Activated T-cell treated with anti-CD3 and anti-CD28 coated beads, Interleukin-2, amount 50 U/mL, for 4 hours (primary cell): ENCODE results near the gene MYOG. TPM values are rescaled to one million over a fixed set of nuclear protein-coding genes. Genes with fewer than 3 reads are reported as not detected.

Experiments used
- ATAC-seq, 2 donors: fragments of 200-7000 bp; cut with Tn5 transposase; one replicate each; pipeline ENCODE4 v1.10.0; 2021
- DNase-seq: peaks from one replicate; pipeline ENCODE4 v3.0.0-alpha.2; 2020
- H3K27me3 Mint-ChIP-seq: one replicate; pipeline ENCODE4 v1.8.0; 2021; ENCODE audit warnings: low read depth, mixed read lengths
- H3K36me3 Mint-ChIP-seq: one replicate; pipeline ENCODE4 v1.8.0; 2022; ENCODE audit warnings: mixed read lengths; ENCODE audit not compliant: insufficient read depth
- H3K4me1 Mint-ChIP-seq: one replicate; pipeline ENCODE4 v1.8.0; 2021; ENCODE audit warnings: low read depth, mixed read lengths
- H3K4me3 Mint-ChIP-seq: one replicate; pipeline ENCODE4 v1.8.0; 2021; ENCODE audit warnings: mild to moderate bottlenecking, moderate library complexity, mixed read lengths
- H3K9me3 Mint-ChIP-seq: one replicate; pipeline ENCODE4 v1.8.0; 2021; ENCODE audit warnings: mixed read lengths
- total RNA-seq, 3 donors: library from RNA; stranded (reverse); gene quantifications; one replicate each; pipeline ENCODE4 v1.2.1, GENCODE V29; 2021

MYOG gene
- total RNA-seq, 3 donors from 2014 or later, result not detected

DNA sequence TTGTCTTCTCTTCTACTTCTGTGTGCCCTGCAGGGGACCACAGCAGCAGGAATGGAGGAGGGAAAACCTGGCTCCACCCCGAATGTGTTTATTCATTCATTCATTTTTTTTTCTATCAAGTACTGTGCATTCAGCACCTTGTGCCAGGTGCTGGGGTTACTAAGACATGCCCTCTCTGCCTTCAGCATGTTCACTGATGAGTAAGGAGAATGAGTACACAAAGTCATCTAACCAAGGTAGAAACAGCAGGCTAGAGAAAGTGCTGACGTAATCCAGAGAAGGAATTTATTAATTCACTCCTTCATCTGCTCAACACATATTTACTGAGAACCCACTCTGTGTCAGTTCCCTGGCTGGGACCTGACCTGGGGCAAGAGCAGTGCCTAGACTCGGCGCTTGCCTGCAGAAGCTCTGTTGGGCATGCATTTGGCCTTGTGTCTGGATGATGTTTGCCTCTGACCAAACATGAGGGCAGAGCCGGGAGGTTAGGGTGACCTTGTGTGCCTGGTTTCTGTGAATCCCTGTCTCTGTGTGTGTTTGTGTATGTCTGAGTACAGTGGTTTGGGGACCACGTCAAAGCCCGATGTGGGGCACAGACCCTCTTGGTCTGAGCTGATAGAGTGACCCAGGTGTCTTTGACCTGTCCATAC, 3.3 kb upstream of the MYOG start:
- no peaks in the 10 kb centered on the region for H3K9me3 Mint-ChIP-seq
- no peak overlapping the region for H3K4me3 Mint-ChIP-seq
- no peaks in the 10 kb centered on the region for H3K36me3 Mint-ChIP-seq
- peaks cover 26% of the 10 kb centered on the region for H3K27me3 Mint-ChIP-seq
- ATAC-seq (no peak), DNase-seq (no peak)
- H3K4me1 Mint-ChIP-seq, result no peaks in the 10 kb centered on the region

DNA sequence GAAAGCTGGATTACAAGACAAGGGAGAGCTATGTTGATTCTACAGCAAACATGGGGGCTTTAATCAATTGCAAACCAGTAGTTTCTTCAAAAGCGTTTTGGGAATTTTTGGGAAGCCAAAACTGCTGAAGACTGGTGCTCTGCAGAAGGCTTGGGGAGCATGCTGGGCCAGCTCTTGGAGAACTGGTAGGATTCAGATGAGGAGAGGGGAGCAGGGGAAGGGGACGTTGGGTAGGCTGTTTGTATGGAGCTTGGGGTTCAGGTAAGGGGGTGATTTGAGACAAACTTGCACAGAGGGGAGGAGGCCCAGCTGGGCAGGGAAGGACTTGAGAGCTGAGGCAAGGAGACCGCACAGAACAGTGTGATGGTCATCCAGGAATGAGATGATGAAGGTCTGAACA, 2.6 kb upstream of the MYOG start:
- ATAC-seq (no peak), DNase-seq (no peak)
- Mint-ChIP-seq H3K9me3 (no peaks in the 10 kb centered on the region), H3K4me1 (no peaks in the 10 kb centered on the region), H3K4me3 (no peak overlapping the region), H3K36me3 (no peaks in the 10 kb centered on the region), H3K27me3 (peaks cover 24% of the 10 kb centered on the region)

DNA sequence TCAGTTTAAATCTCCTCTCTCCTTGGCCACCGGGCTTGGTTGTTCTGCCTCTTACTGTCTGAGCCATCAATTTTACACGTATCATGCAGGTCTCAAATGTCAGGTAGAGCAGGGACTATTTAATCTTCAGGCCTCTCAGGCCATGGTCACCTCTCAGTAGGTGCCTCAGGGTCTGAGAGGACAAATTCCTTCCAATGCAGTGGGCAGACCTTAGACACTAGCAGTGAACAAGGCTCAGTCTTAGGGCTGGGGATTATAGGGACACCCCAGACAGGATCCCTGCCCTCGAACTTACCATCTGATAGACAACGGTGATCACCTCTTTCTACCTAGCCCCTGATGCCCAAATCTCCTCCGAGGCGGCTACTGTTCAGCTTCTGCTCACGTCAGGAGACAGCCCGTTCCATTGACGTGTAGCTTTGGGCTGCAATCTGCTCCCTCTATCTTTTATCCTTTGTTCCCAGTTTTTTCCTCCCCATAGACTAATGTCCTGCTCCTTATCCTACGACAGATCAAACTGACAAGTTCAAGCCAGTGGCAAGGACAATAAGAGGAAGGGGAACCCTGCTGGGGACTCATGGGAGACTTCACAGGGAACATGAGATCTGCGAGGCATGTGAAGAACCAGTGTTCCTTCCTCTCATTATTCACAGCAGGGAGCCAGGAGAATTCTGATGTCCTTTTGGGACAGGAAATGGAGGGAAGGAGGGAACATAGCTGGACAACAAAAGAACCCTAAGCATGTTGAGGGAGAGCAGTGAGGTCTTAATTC, 1.4 kb upstream of the MYOG start:
- Mint-ChIP-seq H3K27me3 (peaks cover 18% of the 10 kb centered on the region), H3K9me3 (no peaks in the 10 kb centered on the region), H3K4me1 (no peaks in the 10 kb centered on the region), H3K4me3 (no peak overlapping the region), H3K36me3 (no peaks in the 10 kb centered on the region)
- DNase-seq (no peak), ATAC-seq (no peak)

- Mint-ChIP-seq H3K4me3 (no peak overlapping the region), H3K36me3 (no peaks in the 10 kb centered on the region), H3K4me1 (no peaks in the 10 kb centered on the region), H3K9me3 (no peaks in the 10 kb centered on the region), H3K27me3 (peaks cover 5% of the 10 kb centered on the region)
- ATAC-seq, result no peak
- no peak for DNase-seq
Observed at GRCh38 chr1:203084588-203085527, 954 bp downstream of the MYOG start.

- H3K9me3 Mint-ChIP-seq, result no peaks in the 10 kb centered on the region
- H3K4me3 Mint-ChIP-seq, result no peak overlapping the region
- ATAC-seq, result no peak
Observed at GRCh38 chr1:203083463-203083921, 2.3 kb downstream of the MYOG start.

GRCh38 chr1:203082571-203083462, 3.0 kb downstream of the MYOG start:
- no peaks in the 10 kb centered on the region for H3K36me3 Mint-ChIP-seq
- H3K4me3 Mint-ChIP-seq, result no peak overlapping the region
- peaks cover 8% of the 10 kb centered on the region for H3K27me3 Mint-ChIP-seq

More at GRCh38 chr1:203083463-203083921, 2.3 kb downstream of the MYOG start:
- DNase-seq, result no peak
- Mint-ChIP-seq H3K27me3 (peaks cover 9% of the 10 kb centered on the region), H3K36me3 (no peaks in the 10 kb centered on the region), H3K4me1 (no peaks in the 10 kb centered on the region)

DNA sequence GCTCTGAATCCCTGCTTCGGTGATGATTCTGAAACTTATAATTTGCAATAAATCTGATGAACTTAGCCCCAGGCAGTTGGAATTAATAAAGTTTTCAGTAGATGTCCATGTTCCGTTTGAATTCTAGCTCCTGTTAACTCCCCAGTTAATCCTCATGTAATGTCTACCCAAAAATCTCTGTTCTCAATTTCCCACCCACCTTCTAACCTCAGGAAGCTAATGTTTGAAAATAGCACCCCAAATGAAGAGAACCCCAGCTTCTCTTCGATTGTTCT, 3.6 kb downstream of the MYOG start:
- H3K36me3 Mint-ChIP-seq, result no peaks in the 10 kb centered on the region
- DNase-seq (no peak), ATAC-seq (no peak)
- H3K9me3 Mint-ChIP-seq, result no peaks in the 10 kb centered on the region
- no peak overlapping the region for H3K4me3 Mint-ChIP-seq
- H3K4me1 Mint-ChIP-seq, result no peaks in the 10 kb centered on the region
- H3K27me3 Mint-ChIP-seq, result peaks cover 10% of the 10 kb centered on the region

More at GRCh38 chr1:203082571-203083462, 3.0 kb downstream of the MYOG start:
- ATAC-seq (no peak), DNase-seq (no peak)
- Mint-ChIP-seq H3K4me1 (no peaks in the 10 kb centered on the region), H3K9me3 (no peaks in the 10 kb centered on the region)

- Mint-ChIP-seq H3K4me3 (no peak overlapping the region), H3K4me1 (no peaks in the 10 kb centered on the region), H3K9me3 (no peaks in the 10 kb centered on the region), H3K27me3 (peaks cover 15% of the 10 kb centered on the region), H3K36me3 (no peaks in the 10 kb centered on the region)
- no peak for DNase-seq
- no peak for ATAC-seq
Observed at GRCh38 chr1:203081465-203082230, 4.2 kb downstream of the MYOG start.

GRCh38 chr1:203080456-203080855, 5.4 kb downstream of the MYOG start:
- ATAC-seq, result no peak
- Mint-ChIP-seq H3K36me3 (no peaks in the 10 kb centered on the region), H3K4me3 (no peak overlapping the region), H3K9me3 (no peaks in the 10 kb centered on the region), H3K4me1 (peaks cover 5% of the 10 kb centered on the region), H3K27me3 (peaks cover 21% of the 10 kb centered on the region)
- no peak for DNase-seq

DNA sequence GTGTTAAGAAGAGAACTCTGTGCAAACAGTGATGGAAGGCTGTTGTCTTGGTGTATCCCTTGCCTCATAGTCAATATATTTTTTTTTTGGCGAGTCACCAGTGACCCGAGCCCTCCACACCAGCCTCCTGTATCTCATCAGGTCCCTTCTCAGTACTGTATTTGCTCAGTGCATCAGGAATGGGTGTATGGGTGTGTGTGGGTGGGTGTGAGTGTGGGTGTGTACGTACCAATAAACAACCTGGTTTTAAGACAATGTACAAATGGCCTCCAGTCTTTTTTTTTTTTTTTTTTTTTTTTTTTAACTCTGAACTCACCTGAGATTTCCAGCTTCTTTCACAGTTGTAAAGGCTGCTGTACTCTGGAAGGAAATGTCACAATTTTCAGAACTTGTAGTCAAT, 7.3 kb downstream of the MYOG start:
- DNase-seq (no peak), ATAC-seq (no peak)
- H3K4me3 Mint-ChIP-seq, result no peak overlapping the region
- H3K4me1 Mint-ChIP-seq, result peaks cover 6% of the 10 kb centered on the region
- H3K9me3 Mint-ChIP-seq, result no peaks in the 10 kb centered on the region
- H3K36me3 Mint-ChIP-seq, result no peaks in the 10 kb centered on the region
- H3K27me3 Mint-ChIP-seq, result peaks cover 36% of the 10 kb centered on the region

DNA sequence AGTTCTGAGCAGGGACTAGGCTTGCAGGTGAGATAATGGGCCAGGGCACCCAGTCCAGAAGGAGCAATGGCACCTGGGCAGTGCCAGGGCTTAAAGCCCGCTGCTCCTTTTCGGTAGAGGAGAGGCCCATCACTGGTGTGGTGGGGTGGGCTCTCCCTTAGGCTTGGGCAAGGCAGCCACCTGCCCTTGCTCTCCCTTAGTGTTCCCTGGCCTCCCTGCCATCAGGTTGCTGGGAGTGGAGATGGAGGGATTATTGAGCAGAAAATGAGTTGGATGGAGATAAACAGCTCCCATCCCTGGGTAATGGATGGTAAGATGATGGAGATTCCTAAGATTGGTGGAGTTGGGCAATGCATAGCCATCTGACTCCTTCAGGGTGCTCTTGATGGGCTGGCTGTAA, 7.9 kb downstream of the MYOG start:
- H3K36me3 Mint-ChIP-seq, result no peaks in the 10 kb centered on the region
- DNase-seq (no peak), ATAC-seq (no peak)
- peaks cover 41% of the 10 kb centered on the region for H3K27me3 Mint-ChIP-seq
- no peaks in the 10 kb centered on the region for H3K9me3 Mint-ChIP-seq
- H3K4me1 Mint-ChIP-seq, result peaks cover 6% of the 10 kb centered on the region
- H3K4me3 Mint-ChIP-seq, result no peak overlapping the region

GRCh38 chr1:203077367-203077766, 8.4 kb downstream of the MYOG start:
- DNase-seq, result no peak
- H3K27me3 Mint-ChIP-seq, result peaks cover 43% of the 10 kb centered on the region
- H3K4me1 Mint-ChIP-seq, result peaks cover 6% of the 10 kb centered on the region
- H3K9me3 Mint-ChIP-seq, result no peaks in the 10 kb centered on the region
- no peak overlapping the region for H3K4me3 Mint-ChIP-seq
- no peak for ATAC-seq
- no peaks in the 10 kb centered on the region for H3K36me3 Mint-ChIP-seq

GRCh38 chr1:203076031-203076511, 9.7 kb downstream of the MYOG start:
- H3K9me3 Mint-ChIP-seq, result no peaks in the 10 kb centered on the region
- H3K36me3 Mint-ChIP-seq, result no peaks in the 10 kb centered on the region
- peaks cover 43% of the 10 kb centered on the region for H3K27me3 Mint-ChIP-seq
- ATAC-seq (peak in 1 of 2 donors; percentile 21), DNase-seq (no peak)
- H3K4me1 Mint-ChIP-seq, result peaks cover 6% of the 10 kb centered on the region
- peak overlapping the region; percentile 47 for H3K4me3 Mint-ChIP-seq
